Upper lobe of left lung (tissue), 6 donors: ENCODE measurements around the gene KIAA0825. TPM values are rescaled to one million over a fixed set of nuclear protein-coding genes. Genes with fewer than 3 reads are reported as not detected.
A peak's percentile ranks its signal among the peaks of the same experiment; 100 is the strongest.

Experiments
- ATAC-seq, 2 donors: fragments of 200-7000 bp; cut with Tn5 transposase; one replicate each; pipeline ENCODE4 v1.9.1; 2022; ENCODE audit warnings: mild to moderate bottlenecking in 2 of 2, moderate library complexity in 2 of 2; ENCODE audit not compliant: low FRiP score in 2 of 2
- DNase-seq, 2 donors: peaks; one replicate each; pipeline ENCODE4 v3.0.0-alpha.2; 2019 to 2020
- H3K27ac ChIP-seq, 4 donors: fragments of 200-600 bp; sonication (generic); one replicate each; pipeline ENCODE4 v1.5.1; 2016 to 2019
- H3K27me3 ChIP-seq, 4 donors: fragments of 200-600 bp; sonication (generic); one replicate each; pipeline ENCODE4 v1.5.1; 2017 to 2019
- H3K36me3 ChIP-seq, 4 donors: fragments of 200-600 bp; sonication (generic); one replicate each; pipeline ENCODE4 v1.5.1; 2016 to 2019
- H3K4me1 ChIP-seq, 4 donors: fragments of 200-600 bp; sonication (generic); one replicate each; pipeline ENCODE4 v1.5.1; 2018 to 2019
- H3K4me3 ChIP-seq, 4 donors: fragments of 200-600 bp; sonication (generic); one replicate each; pipeline ENCODE4 v1.5.1; 2017 to 2019; ENCODE audit warnings: mild to moderate bottlenecking in 2 of 4, moderate library complexity in 1 of 4
- H3K9me3 ChIP-seq, 4 donors: fragments of 200-600 bp; sonication (generic); one replicate each; pipeline ENCODE4 v1.5.1; 2018 to 2019
- CTCF ChIP-seq, 6 experiments: fragments of 450-650 bp in 4 of 6; fragments of 200-600 bp in 2 of 6; sonication (generic) in 2 of 6; IDR thresholded peaks; one replicate each; pipeline ENCODE4 v1.5.1; 2016 to 2019; ENCODE audit warnings: antibody characterized with exemption in 6 of 6
- EP300 ChIP-seq, 4 donors: sonication (generic); formaldehyde crosslinking; IDR thresholded peaks; one replicate each; pipeline ENCODE4 v1.5.1; 2017; ENCODE audit warnings: antibody characterized with exemption in 4 of 4, control low read depth in 2 of 4
- POLR2A ChIP-seq, 4 donors: fragments of 450-650 bp; IDR thresholded peaks; one replicate each; pipeline ENCODE4 v1.5.1; 2016 to 2017; ENCODE audit warnings: antibody characterized with exemption in 4 of 4, mild to moderate bottlenecking in 2 of 4
- POLR2AphosphoS5 ChIP-seq, 2 donors: sonication (generic); formaldehyde crosslinking; IDR thresholded peaks; one replicate each; pipeline ENCODE4 v1.5.1; 2017; ENCODE audit warnings: antibody characterized with exemption in 2 of 2
- WGBS, 2 donors: methylation state at CpG; one replicate each; pipeline ENCODE4 v1.1.5; 2017 to 2018; 5-methylcytosine and 5-hydroxymethylcytosine counted together
- total RNA-seq, 6 donors: library from RNA; depleted of rRNA in 4 of 6; stranded (reverse); fragments of >200 nt in 4 of 6; gene quantifications; one replicate each; pipeline versions ENCODE4 v1.1.0 to v1.2.1, GENCODE V29; 2016 to 2021
- donor health status: DM: no; HTN: no; CAD: no; lungs with moderate emphysema.
- donor health status: DM: no; HTN: yes; CAD: no; lungs with severe emphysema.

KIAA0825 gene
- total RNA-seq, 6 donors from 2014 or later = 3.8 to 19.1 (median 6.6) TPM

DNA sequence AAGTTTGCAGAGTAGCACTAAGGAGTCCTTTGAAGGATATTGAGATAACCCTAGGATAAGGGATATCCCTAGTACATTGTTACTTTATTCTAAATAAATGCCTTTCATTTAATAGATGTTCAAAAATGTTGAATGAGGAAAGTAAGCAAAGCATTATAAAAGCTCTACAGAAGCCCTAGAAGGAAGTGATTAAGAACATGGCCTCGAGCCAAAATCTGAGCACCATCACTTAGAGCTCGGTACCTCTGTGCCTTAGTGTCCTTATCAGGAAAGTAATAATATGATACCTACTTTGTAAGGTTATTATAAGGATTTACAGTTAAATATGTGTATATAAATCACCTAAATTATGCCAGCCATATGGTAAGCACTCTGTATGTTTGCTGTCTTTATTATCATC is 242.6 kb downstream of the KIAA0825 start:
- no peak overlapping the region for H3K4me3 ChIP-seq
- DNase-seq (peak in 1 of 2 donors; percentile 31), ATAC-seq (no peak)
- no peak for TF ChIP-seq EP300 (IDR thresholded peaks at IDR 0.05)
- no peak for TF ChIP-seq CTCF (IDR thresholded peaks at IDR 0.05)
- TF ChIP-seq POLR2AphosphoS5 (IDR thresholded peaks at IDR 0.05) = no peak
- no peak for TF ChIP-seq POLR2A (IDR thresholded peaks at IDR 0.05)
- no peaks in the 10 kb centered on the region for H3K36me3 ChIP-seq
- H3K4me1 ChIP-seq = no peaks in the 10 kb centered on the region
- H3K27me3 ChIP-seq = no peaks in the 10 kb centered on the region
- H3K27ac ChIP-seq = no peak overlapping the region
- 47 to 48% methylated on average over 2 of the region's 2 CpGs for WGBS, 2 donors
- H3K9me3 ChIP-seq = no peaks in the 10 kb centered on the region

GRCh38 chr5:94374336-94374735 is 244.1 kb downstream of the KIAA0825 start:
- TF ChIP-seq POLR2AphosphoS5 (IDR thresholded peaks at IDR 0.05) (no peak), EP300 (IDR thresholded peaks at IDR 0.05) (no peak), CTCF (IDR thresholded peaks at IDR 0.05) (no peak), POLR2A (IDR thresholded peaks at IDR 0.05) (no peak)
- no peak for ATAC-seq
- DNase-seq = no peak
- no peaks in the 10 kb centered on the region for H3K4me1 ChIP-seq
- no peak overlapping the region for H3K27ac ChIP-seq
- H3K4me3 ChIP-seq = no peak overlapping the region
- no peaks in the 10 kb centered on the region for H3K9me3 ChIP-seq
- H3K36me3 ChIP-seq = no peaks in the 10 kb centered on the region
- H3K27me3 ChIP-seq = no peaks in the 10 kb centered on the region

GRCh38 chr5:94367900-94368299 is 250.5 kb downstream of the KIAA0825 start:
- Histone ChIP-seq H3K9me3 (no peaks in the 10 kb centered on the region), H3K27ac (no peak overlapping the region), H3K27me3 (no peaks in the 10 kb centered on the region), H3K4me3 (no peak overlapping the region), H3K36me3 (no peaks in the 10 kb centered on the region), H3K4me1 (peaks cover 0 to 3% (median 1%) of the 10 kb centered on the region in 4 donors)
- no peak for DNase-seq
- ATAC-seq = no peak
- WGBS, 2 donors = 89 to 95% methylated on average over 2 of the region's 2 CpGs
- no peak for TF ChIP-seq EP300 (IDR thresholded peaks at IDR 0.05)
- TF ChIP-seq POLR2A (IDR thresholded peaks at IDR 0.05) = no peak
- no peak for TF ChIP-seq POLR2AphosphoS5 (IDR thresholded peaks at IDR 0.05)
- TF ChIP-seq CTCF (IDR thresholded peaks at IDR 0.05) = no peak

DNA sequence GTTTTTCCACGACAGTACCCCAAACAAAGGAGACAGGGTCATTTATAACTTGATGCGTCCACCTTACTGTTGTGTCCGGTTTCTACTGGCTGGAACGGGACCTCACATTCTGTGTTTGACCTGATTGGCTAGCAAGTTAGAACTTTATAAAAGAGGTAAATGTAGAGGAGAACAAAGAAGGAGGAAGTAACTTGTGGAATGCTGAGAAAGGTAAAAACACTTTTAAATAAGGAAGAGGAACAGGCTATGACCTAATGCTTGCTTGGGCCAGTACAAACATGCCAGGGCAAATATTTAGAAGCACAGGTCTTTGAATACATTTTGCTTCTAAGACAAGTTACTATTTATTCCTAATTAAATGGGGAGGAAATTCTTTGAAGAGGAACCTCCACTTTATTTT is 251.6 kb downstream of the KIAA0825 start:
- ATAC-seq = no peak
- peaks cover 0 to 3% (median 1%) of the 10 kb centered on the region in 4 donors for H3K4me1 ChIP-seq
- H3K9me3 ChIP-seq = no peaks in the 10 kb centered on the region
- TF ChIP-seq EP300 (IDR thresholded peaks at IDR 0.05) = no peak
- TF ChIP-seq POLR2A (IDR thresholded peaks at IDR 0.05) = no peak
- TF ChIP-seq CTCF (IDR thresholded peaks at IDR 0.05) = no peak
- TF ChIP-seq POLR2AphosphoS5 (IDR thresholded peaks at IDR 0.05) = no peak
- no peak for DNase-seq
- no peak overlapping the region for H3K27ac ChIP-seq
- H3K27me3 ChIP-seq = no peaks in the 10 kb centered on the region
- H3K36me3 ChIP-seq = no peaks in the 10 kb centered on the region
- WGBS, 2 donors = 79 to 80% methylated on average over 4 of the region's 4 CpGs
- H3K4me3 ChIP-seq = no peak overlapping the region

GRCh38 chr5:94362857-94363256 is 255.5 kb downstream of the KIAA0825 start:
- no peaks in the 10 kb centered on the region for H3K9me3 ChIP-seq
- DNase-seq (no peak), ATAC-seq (no peak)
- no peaks in the 10 kb centered on the region for H3K36me3 ChIP-seq
- no peak for TF ChIP-seq CTCF (IDR thresholded peaks at IDR 0.05)
- TF ChIP-seq EP300 (IDR thresholded peaks at IDR 0.05) = no peak
- no peak for TF ChIP-seq POLR2AphosphoS5 (IDR thresholded peaks at IDR 0.05)
- no peak for TF ChIP-seq POLR2A (IDR thresholded peaks at IDR 0.05)
- no peaks in the 10 kb centered on the region for H3K27me3 ChIP-seq
- WGBS, 2 donors = 89 to 90% methylated on average over 1 of the region's 1 CpG
- peaks cover 0 to 3% (median 1%) of the 10 kb centered on the region in 4 donors for H3K4me1 ChIP-seq
- no peak overlapping the region for H3K27ac ChIP-seq
- no peak overlapping the region for H3K4me3 ChIP-seq
